Measurements from ENCODE around the gene FHIP2A.
"Not testable (repeated sequence)": the region's sequence is repeated elsewhere in the genome, so short reads cannot be mapped to it uniquely, and the experiment has no call there.

- TF ChIP-seq, protein P1, sequence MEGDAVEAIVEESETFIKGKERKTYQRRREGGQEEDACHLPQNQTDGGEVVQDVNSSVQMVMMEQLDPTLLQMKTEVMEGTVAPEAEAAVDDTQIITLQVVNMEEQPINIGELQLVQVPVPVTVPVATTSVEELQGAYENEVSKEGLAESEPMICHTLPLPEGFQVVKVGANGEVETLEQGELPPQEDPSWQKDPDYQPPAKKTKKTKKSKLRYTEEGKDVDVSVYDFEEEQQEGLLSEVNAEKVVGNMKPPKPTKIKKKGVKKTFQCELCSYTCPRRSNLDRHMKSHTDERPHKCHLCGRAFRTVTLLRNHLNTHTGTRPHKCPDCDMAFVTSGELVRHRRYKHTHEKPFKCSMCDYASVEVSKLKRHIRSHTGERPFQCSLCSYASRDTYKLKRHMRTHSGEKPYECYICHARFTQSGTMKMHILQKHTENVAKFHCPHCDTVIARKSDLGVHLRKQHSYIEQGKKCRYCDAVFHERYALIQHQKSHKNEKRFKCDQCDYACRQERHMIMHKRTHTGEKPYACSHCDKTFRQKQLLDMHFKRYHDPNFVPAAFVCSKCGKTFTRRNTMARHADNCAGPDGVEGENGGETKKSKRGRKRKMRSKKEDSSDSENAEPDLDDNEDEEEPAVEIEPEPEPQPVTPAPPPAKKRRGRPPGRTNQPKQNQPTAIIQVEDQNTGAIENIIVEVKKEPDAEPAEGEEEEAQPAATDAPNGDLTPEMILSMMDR (conservative IDR thresholded peaks at IDR 0.05; ENCODE audit: low read depth, low read length), result not testable (repeated sequence)
- TF ChIP-seq POLR2A (IDR thresholded peaks at IDR 0.05; ENCODE audit: low read depth, low read length); MAFK (IDR thresholded peaks at IDR 0.05; ENCODE audit: low read depth, low read length); RFX5 (IDR thresholded peaks at IDR 0.05; ENCODE audit: low read depth, low read length); BHLHE40 (IDR thresholded peaks at IDR 0.05; ENCODE audit: low read depth, low read length); CEBPB (IDR thresholded peaks at IDR 0.05; ENCODE audit: low read depth, low read length); MAZ (IDR thresholded peaks at IDR 0.05; ENCODE audit: borderline replicate concordance, low read depth, low read length); RCOR1 (IDR thresholded peaks at IDR 0.05; ENCODE audit: insufficient replicate concordance, low read length); RAD21 (IDR thresholded peaks at IDR 0.05; ENCODE audit: low read length); MXI1 (IDR thresholded peaks at IDR 0.05; ENCODE audit: borderline replicate concordance, low read depth, low read length); USF2 (IDR thresholded peaks at IDR 0.05; ENCODE audit: low read depth, low read length): not testable (repeated sequence)
Observed at GRCh38 chr10:114775082-114775481, 46.5 kb upstream of the FHIP2A start.

Data from IMR-90 (cell line).